Loucy (cell line): ENCODE measurements around the gene FLOT2.

Experiments
- H2AFZ ChIP-seq: fragments of 200-600 bp; sonication (generic); 2 replicates; pipeline ENCODE4 v1.6.0; 2016; ENCODE audit warnings: antibody characterized with exemption, mild to moderate bottlenecking, low read length, moderate library complexity
- H3F3A ChIP-seq: fragments of 200-600 bp; 2 replicates; pipeline ENCODE4 v1.6.0; 2016; ENCODE audit warnings: antibody characterized with exemption, low read depth, mild to moderate bottlenecking
- H3K27me3 ChIP-seq: fragments of 200-600 bp; sonication (generic); 2 replicates; pipeline ENCODE4 v1.6.1; 2014; ENCODE audit warnings: low read length, mild to moderate bottlenecking; ENCODE audit not compliant: insufficient read depth, poor library complexity, severe bottlenecking
- H3K36me3 ChIP-seq: fragments of 200-600 bp; sonication (generic); 2 replicates; pipeline ENCODE4 v1.6.1; 2016; ENCODE audit warnings: low read length; ENCODE audit not compliant: insufficient read depth
- H3K4me1 ChIP-seq: fragments of 200-600 bp; sonication (generic); 2 replicates; pipeline ENCODE4 v1.5.1; 2014; ENCODE audit warnings: low read length, mild to moderate bottlenecking; ENCODE audit not compliant: insufficient read depth, poor library complexity, severe bottlenecking
- H3K4me2 ChIP-seq: fragments of 200-600 bp; sonication (generic); 2 replicates; pipeline ENCODE4 v1.6.0; 2014; ENCODE audit warnings: antibody characterized with exemption, low read length, low read depth, mild to moderate bottlenecking; ENCODE audit not compliant: poor library complexity, severe bottlenecking
- H3K4me3 ChIP-seq: fragments of 200-600 bp; sonication (generic); 2 replicates; pipeline ENCODE4 v1.5.1; 2014; ENCODE audit warnings: low read length, mild to moderate bottlenecking, mixed read lengths; ENCODE audit not compliant: poor library complexity, severe bottlenecking
- H3K79me2 ChIP-seq: fragments of 200-600 bp; sonication (generic); 2 replicates; pipeline ENCODE4 v1.6.1; 2014; ENCODE audit warnings: low read length; ENCODE audit not compliant: insufficient read depth
- H3K9ac ChIP-seq: fragments of 200-600 bp; sonication (generic); 2 replicates; pipeline ENCODE4 v1.6.0; 2014; ENCODE audit warnings: mild to moderate bottlenecking, low read depth, low read length, moderate library complexity; ENCODE audit not compliant: poor library complexity, severe bottlenecking
- H3K9me2 ChIP-seq: fragments of 200-600 bp; sonication (generic); replicated peaks from 2 replicates; pipeline ENCODE4 v1.6.1; 2016; ENCODE audit warnings: low read depth, low read length, mixed read lengths
- H3K9me3 ChIP-seq: fragments of 200-600 bp; sonication (generic); 2 replicates; pipeline ENCODE4 v1.6.1; 2014; ENCODE audit warnings: mild to moderate bottlenecking, antibody characterized with exemption, low read length, low read depth; ENCODE audit not compliant: insufficient read depth
- H4K20me1 ChIP-seq: fragments of 200-600 bp; sonication (generic); 2 replicates; pipeline ENCODE4 v1.6.0; 2014; ENCODE audit warnings: antibody characterized with exemption, low read length, mild to moderate bottlenecking; ENCODE audit not compliant: insufficient read depth, poor library complexity, severe bottlenecking
- EZH2phosphoT487 ChIP-seq: fragments of 200-600 bp; IDR thresholded peaks from 2 replicates; pipeline ENCODE4 v1.6.1; 2018; ENCODE audit warnings: antibody characterized with exemption, mild to moderate bottlenecking, moderate library complexity, borderline replicate concordance
- TF ChIP-seq, protein P1 (sequence below): fragments of 200-600 bp; sonication (generic); conservative IDR thresholded peaks from 2 replicates; pipeline ENCODE4 v1.5.1; 2014; ENCODE audit warnings: mild to moderate bottlenecking, antibody characterized with exemption, low read length

Gene FLOT2

DNA sequence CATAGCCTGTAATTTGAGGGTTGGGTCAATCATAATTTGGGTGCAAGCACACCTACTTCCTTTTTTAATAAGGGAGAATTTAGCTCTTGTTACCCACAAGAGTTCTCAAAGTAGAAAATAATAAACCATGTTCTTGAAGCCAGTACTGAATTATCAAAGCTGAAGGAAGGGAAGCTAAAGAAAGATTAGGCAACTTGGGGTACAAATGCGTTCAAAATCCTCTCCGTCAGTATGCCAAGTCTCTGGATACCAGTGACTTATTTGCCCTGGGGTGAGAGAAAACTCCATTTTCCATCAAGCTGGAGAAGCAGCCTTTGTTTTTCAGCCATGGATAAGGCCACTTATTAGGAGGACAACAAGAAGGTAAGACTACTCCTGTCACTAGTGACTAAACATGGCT lies 28.8 kb upstream of the FLOT2 start:
- peak overlapping the region; percentile 36 for H3K4me3 ChIP-seq
- H3K79me2 ChIP-seq = peaks cover 82% of the 10 kb centered on the region
- H3K9me2 ChIP-seq = no peaks in the 10 kb centered on the region
- H4K20me1 ChIP-seq = peaks cover 58% of the 10 kb centered on the region
- H2AFZ ChIP-seq = no peak overlapping the region
- H3K4me1 ChIP-seq = peaks cover 27% of the 10 kb centered on the region
- H3K9me3 ChIP-seq = no peaks in the 10 kb centered on the region
- no peaks in the 10 kb centered on the region for H3K27me3 ChIP-seq
- no peaks in the 10 kb centered on the region for H3F3A ChIP-seq
- H3K9ac ChIP-seq = peak overlapping the region; percentile 17
- TF ChIP-seq EZH2phosphoT487 = no peak
- TF ChIP-seq, protein P1, sequence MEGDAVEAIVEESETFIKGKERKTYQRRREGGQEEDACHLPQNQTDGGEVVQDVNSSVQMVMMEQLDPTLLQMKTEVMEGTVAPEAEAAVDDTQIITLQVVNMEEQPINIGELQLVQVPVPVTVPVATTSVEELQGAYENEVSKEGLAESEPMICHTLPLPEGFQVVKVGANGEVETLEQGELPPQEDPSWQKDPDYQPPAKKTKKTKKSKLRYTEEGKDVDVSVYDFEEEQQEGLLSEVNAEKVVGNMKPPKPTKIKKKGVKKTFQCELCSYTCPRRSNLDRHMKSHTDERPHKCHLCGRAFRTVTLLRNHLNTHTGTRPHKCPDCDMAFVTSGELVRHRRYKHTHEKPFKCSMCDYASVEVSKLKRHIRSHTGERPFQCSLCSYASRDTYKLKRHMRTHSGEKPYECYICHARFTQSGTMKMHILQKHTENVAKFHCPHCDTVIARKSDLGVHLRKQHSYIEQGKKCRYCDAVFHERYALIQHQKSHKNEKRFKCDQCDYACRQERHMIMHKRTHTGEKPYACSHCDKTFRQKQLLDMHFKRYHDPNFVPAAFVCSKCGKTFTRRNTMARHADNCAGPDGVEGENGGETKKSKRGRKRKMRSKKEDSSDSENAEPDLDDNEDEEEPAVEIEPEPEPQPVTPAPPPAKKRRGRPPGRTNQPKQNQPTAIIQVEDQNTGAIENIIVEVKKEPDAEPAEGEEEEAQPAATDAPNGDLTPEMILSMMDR = no peak
- H3K4me2 ChIP-seq = peak overlapping the region; percentile 68
- peaks cover 55% of the 10 kb centered on the region for H3K36me3 ChIP-seq

DNA sequence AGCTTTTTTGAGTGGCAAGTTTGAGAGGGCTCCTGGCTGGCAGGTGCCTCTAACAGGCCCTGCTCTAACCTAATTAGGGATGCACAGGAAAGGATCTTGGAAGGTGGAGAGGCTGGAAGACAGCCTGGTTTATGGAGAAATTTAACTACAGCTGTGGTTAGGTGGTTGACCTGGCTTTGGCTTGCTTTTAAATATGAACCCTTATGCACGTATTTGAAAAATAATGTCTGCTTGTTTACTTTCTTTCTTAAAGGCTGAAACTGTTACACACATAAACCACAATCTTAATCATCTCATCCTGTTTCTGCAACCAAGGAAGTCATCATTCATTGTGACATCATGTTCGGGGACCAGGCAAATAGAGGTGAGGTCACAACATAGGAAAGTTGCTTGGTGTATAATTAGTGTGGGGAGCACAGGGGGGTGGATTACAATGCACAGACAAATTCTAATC lies 28.4 kb upstream of the FLOT2 start:
- Histone ChIP-seq H3K4me2 (peak overlapping the region; percentile 68), H3K4me1 (peaks cover 27% of the 10 kb centered on the region), H3K9ac (peak overlapping the region; percentile 17), H3K9me2 (no peaks in the 10 kb centered on the region), H2AFZ (no peak overlapping the region), H3K9me3 (no peaks in the 10 kb centered on the region), H3K4me3 (peak overlapping the region; percentile 36), H3K79me2 (peaks cover 79% of the 10 kb centered on the region), H3K27me3 (no peaks in the 10 kb centered on the region), H3F3A (no peaks in the 10 kb centered on the region), H4K20me1 (peaks cover 58% of the 10 kb centered on the region), H3K36me3 (peaks cover 59% of the 10 kb centered on the region)
- TF ChIP-seq, protein P1 = no peak
- TF ChIP-seq EZH2phosphoT487 = no peak

DNA sequence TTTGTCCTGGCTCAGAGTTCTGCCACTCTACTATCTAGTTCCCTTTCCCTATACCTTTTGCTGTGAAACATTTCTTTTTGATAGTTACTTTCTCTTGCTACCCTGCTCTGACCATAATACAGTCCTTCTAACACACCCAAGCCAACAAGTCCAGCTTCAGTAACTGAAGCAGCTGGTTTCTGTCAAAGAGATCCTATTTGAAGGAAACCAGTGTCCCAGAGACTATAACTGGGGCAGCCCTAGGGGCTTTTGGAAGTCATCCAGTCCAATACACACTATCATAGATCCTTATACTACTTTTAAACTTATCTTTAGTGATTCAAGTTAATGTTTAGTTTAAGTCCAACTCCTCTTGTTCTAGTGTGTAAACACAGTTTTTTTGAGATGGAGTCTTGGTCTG lies 22.7 kb upstream of the FLOT2 start:
- Histone ChIP-seq H3K27me3 (no peaks in the 10 kb centered on the region), H3F3A (no peaks in the 10 kb centered on the region), H3K79me2 (peaks cover 28% of the 10 kb centered on the region), H3K36me3 (peaks cover 96% of the 10 kb centered on the region), H3K4me1 (peaks cover 2% of the 10 kb centered on the region), H3K9me2 (no peaks in the 10 kb centered on the region), H3K9me3 (no peaks in the 10 kb centered on the region), H4K20me1 (peaks cover 15% of the 10 kb centered on the region), H3K4me3 (no peak overlapping the region), H2AFZ (no peak overlapping the region), H3K4me2 (no peak overlapping the region), H3K9ac (no peak overlapping the region)
- TF ChIP-seq, protein P1 = no peak
- TF ChIP-seq EZH2phosphoT487 = no peak
